ENCODE results near the gene CLCA4.
"Not testable (repeated sequence)": the region's sequence is repeated elsewhere in the genome, so short reads cannot be mapped to it uniquely, and the experiment has no call there.

Gene CLCA4

DNA sequence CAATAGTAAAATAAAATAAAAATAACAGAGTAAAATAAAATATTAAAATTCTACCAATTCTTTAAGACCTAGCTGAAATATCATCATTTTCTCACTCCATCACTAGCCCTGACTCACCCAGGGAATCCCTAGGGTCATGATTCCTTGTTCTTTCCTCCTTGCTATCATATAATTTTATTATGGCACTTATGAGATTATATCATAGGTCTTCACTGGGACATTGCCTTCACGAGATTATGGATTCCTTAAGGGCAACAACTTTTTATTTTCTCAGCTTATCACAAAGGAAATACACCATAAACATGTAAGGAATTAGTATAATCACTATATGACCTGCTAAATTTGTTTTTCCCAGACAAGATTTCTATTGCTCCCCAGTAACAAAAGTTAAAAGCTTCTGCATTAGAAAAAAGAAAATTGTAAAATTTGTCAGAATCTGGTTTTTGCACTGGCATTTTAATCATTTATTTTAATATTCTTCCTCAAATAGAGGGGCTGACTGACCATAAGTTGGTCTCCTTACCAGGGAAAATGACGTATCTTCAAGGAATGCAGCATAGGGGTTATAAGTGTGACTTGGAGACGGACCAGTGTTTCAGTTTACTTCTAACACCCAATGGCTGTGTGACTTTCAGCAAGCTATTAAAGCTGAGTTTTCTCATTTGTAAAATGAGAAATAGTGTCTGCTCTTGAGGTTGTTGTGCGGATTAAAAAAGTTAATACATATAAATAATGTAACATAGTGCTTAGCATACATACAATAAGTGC lies 8.8 kb upstream of the CLCA4 start:
- DNase-seq: no peak

DNA sequence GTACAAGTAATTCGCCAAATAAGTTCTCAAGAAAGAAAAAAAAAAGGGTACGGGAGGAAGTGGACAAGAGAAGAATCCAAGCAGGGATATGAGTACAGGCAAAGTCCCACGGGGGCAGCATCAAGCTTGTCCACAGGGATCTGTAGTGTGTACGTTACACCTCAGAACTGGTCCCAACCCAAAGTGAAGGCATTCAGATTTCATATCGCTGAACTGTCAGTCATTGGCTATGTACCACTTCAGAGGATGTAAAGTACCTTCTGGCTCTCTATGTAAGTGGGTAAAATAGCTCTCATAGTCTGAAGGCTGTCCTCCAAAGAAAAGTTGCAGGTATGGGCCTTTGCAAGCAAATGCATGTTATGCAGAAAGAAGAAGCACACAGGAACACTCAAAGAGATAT lies 8.1 kb upstream of the CLCA4 start:
- DNase-seq: no peak

DNA sequence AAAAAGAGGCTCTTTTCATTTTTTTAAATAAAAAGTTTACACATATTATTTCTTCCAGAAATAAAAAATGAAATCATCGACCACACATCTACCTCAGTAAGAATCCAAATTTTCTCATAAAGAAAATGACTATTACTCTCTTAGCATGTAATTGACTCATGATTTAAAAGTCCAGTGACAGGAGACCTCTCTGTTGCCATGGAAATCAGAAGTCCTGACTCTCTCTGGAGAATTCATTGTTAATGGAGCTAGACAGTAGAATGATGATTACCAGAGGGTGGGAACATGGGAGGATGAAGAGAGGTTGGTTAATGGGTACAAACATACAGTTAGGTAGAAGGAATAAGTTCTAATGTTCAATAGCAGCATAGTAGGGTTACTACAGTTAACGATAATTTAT lies 5.0 kb upstream of the CLCA4 start:
- no peak for DNase-seq

DNA sequence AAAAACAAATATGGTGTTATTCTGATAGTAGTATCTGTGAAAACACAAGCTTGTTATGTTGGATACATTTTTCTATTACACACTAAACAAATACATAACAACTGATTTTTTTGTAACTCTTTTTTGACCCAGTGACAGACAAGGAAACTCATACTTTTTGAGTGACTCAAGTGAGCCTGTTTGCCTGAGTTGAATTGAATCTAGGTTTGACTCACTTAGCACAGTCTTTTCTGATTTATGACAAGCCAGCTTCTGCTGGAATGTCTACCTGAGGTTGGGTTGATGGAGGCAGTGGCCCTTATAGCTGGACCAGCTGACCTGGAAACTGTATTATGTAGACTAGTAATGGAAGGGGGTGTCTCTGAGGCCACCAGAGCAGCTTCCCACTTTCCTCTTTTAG lies 4.2 kb upstream of the CLCA4 start:
- DNase-seq: no peak

DNA sequence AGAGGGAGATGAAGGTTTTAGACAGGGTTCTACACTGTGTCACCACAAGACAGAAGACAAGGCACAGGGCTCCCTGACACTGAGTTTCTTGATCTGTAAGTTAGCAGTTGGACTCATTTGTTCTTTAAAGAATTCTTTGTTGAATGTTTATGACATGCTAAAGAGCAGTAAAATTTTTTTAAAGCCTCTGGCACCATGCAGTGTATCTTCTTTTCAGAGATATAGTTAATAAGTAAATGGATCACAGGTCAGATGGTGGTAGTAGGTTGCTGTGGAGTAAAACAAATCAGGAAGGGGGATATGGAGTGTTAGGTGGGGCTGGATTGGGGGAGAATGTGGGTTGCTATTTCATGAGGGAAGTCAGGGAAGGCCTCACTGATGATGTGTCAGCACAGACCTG lies 2.0 kb downstream of the CLCA4 start:
- no peak for DNase-seq

DNA sequence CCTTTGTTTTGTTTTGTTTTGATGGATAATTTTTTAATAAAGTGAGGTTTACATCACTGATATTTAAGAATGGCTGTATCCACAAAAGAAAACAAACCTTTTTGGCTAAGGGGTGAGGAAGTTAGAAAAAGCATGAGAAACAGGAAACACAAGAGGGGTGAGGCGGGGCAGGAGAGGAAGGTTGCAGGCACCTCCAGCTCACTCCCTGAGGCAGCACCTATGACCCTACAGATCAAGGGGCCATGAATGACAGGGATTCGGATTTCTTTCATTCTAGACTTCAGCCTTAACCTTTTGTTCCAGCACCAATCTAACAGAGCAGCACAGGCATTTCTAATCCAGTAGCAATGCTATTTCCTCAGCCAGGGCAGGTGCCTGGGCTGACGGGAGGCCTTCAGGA lies 4.4 kb downstream of the CLCA4 start:
- no peak for DNase-seq

DNA sequence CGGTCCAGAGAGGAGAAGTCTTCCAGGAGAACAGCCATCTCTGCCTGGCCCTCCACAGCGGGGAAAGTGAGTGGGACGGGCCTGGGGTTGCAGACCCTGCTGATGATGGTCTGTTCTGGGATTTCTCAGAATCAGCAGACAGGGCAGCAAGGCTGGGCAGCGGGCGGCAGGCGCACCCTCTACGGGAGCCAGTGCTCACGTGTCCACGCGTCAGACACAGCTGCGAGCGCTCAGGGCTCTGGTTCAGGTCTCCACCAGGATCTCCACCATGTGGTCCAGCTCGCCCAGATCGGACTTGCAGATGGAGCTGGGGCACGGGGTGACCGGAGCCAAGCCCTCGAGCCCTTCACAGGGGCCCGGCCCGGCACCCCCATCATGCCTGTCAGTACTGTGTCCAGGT lies 5.5 kb downstream of the CLCA4 start:
- DNase-seq: no peak

DNA sequence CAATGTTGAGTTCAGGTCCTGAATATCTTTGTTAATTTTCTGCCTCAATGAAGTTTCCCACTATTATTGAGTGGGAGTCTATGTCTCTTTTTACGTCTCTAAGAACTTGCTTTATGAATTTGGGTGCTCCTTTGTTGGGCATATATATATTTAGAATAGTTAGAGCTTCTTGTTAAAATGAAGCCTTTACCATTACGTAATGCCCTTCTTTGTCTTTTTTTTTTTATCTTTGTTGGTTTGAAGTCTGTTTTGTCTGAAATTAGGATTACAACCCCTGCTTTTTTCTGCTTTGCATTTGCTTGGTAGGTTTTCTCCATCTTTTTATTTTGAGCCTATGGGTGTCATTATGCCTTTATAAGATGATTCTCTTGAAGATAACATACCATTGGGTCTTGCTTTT lies 10.9 kb downstream of the CLCA4 start:
- DNase-seq: no peak

DNA sequence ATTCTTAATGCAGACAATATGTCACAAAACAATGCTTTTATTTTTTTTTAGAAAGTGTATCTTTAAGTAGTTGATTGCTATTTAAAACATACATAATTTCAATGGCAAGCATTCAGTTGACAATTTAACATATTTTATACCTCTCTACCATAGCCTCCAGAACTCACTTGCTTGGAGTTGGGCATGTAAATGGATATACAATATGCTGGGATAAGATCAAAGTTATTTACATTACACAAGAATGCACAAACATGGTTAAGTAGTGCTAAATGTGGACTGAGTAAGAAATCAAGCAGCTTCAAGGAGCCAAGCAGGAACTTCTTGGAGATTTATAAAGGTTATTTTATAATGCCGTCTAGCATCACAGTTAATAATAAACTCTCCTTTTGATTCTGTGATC lies 17.0 kb downstream of the CLCA4 start:
- DNase-seq: no peak

DNA sequence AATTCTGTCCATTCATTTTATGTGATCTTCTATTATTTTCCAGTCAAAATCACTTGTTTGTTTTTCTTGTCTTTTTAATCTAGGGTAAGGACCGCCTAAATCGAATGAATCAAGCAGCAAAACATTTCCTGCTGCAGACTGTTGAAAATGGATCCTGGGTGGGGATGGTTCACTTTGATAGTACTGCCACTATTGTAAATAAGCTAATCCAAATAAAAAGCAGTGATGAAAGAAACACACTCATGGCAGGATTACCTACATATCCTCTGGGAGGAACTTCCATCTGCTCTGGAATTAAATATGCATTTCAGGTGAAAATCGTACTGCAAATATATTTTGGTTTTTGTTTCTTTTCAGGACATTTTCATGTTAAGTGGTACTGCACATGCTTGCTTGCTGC lies 20.5 kb downstream of the CLCA4 start:
- no peak for DNase-seq

DNA sequence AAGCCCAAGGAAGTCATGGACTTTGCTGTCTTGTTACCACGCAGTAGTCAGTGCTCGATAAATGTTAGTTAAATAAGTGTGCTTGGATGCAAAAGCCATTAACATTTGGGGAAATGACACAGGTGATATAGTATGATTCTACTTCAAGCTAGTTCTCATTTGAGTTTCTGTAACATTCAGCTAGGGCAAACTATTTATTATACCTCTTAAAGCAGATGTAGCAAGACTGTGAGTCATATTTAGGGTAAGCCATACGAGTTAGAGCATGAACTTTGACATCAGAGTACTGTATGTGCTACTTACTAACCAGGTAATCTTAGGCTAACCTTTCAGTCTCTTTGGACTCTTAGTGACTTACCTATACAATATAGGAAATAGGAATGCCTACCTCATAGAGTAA lies 21.0 kb downstream of the CLCA4 start:
- no peak for DNase-seq

DNA sequence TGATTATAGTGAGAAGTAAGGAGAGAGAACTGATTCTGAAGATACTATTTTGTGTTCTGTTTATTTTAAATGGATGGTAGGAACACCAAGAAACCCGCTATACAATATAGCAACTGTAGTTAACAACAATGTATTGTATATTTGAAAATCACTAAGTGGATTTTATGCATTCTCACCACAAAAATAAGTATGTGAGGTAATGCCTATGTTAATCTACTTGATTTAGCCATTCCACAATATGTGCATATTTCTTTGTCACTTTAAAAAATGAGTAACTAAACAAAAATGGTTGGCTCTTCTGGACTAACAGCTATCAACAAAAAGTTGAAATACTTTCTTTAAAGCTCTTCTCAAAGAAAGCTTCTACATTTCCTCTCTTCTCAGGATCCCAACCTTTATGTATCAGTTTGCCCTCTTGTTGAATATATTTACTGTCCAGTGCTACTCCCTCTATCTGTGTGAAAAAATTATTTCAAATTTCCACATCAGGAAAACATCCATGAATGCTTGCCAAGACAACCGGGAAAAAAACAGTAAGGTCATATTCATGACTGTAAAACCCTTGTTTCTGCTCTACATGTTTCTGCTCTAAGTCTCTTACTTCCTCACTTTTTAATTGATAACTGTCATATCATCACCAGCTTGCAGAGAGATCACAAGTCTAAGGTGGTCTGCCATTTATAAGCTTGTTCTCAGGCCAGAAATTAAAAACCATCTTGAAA lies 27.0 kb downstream of the CLCA4 start:
- DNase-seq: no peak

DNA sequence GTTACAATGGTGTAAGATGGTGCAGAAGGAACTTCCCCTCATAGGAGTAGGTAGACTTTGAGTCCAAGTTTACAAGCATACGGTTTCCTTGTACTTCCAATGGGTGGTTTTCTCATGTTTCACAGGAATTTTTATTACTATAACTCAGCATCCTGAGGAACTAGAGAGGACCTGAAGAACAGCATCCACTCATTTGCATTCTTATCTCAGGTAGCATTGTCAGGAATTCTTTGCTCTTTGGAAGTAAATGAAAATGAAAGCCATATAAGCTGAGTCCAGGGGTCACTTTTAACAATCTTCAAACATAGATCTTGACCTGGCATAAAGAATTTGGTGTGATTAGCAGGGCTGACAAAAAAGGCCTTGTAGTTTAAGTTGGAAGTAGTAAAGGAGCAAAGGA lies 34.4 kb downstream of the CLCA4 start:
- DNase-seq: no peak

DNA sequence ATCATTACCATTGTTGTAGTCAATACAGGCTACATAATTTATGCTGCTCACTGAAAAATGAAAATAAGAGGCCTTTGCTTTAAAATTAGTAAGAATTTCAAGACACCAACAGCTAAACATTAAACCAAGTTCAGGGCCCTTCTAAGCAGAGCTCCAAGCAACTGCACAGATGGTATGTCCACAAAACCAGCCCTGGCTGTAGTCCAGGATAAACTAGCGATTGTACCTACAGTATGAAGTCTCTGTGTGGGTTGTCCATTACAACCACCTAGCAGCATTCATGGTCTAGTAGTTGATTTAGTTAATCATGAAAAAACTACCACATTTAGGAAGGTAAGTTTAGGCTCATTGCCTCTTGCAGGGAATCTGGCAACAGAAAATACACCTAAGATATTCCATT lies 35.3 kb downstream of the CLCA4 start:
- DNase-seq: no peak

DNA sequence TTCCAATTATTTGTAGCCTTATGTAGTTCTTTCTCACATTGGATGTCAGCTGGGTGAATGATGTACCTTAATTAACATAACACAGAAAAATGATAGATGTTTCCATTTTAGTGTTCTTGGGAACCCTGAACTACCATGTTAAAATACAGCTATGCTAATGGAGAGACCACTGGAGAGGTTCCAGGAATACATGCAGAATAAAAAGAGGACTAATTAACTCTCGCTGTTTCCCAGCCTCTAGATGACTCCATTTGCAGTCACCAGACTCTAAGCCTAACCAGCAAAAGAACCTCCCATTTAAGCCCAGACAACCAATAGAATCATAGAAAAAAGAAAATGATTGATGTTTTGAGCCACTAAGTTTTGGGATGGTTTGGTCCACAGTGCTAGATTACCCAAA lies 36.2 kb downstream of the CLCA4 start:
- no peak for DNase-seq

DNA sequence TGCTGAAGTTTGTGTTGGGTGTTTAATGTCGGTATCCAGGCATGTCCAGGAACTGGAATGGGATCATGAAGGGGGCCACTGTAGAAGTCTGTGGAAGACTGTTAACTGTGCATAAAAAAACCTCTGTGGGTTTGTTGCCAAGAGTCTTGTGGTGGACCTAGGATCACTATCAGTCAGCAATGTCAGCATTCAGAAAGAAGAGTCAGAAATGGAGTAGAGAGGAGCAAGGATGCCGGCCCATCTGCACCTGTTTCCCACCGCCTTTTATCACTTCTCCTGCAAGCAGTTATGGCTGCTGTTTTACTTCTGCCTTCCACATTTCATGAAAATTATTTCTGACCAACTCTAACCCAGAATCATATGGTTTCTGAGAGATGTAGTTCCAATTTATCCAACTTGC lies 36.7 kb downstream of the CLCA4 start:
- DNase-seq: no peak

DNA sequence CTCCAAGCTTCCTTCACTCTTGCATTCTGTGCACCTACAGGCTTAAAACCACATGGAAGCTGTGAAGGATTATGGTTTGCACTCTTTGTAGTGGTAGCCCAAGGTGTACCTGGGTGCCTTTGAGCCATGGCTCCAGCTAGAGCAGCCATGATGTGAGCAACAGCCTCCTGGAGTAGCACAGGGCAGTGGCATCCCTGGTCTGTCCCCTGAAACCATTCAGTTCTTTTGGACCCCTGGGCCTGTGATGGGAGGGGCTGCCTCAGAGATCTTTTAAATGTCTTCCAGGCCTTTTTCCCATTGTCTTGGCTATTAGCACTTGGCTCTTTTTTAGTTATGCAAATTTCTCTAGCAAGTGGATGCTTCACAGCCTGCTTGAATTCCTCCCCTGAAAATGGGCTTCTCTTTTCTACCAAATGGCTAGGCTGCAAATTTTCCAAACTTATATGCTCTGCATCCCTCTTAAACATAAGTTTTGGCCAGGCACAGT lies 47.4 kb downstream of the CLCA4 start:
- no peak for DNase-seq

DNA sequence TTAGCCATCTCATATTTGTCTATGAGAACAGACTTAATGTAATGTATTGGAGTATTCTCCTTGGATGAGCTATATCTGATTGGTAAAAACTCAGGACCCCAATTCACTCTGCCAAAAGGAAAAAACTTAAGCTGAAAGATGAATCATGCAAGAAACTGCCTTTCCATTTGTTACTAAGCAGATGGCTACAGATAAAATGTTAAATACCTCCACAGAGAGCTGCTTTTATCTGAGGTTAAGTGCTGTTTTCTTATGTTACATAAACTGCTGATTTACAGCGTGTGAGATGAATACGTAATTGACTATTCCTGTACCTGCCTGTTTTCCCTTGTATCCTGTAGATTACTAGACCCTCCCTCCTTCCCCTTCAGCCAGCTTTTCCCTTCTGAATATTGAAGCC lies 49.3 kb downstream of the CLCA4 start:
- DNase-seq: no peak

DNA sequence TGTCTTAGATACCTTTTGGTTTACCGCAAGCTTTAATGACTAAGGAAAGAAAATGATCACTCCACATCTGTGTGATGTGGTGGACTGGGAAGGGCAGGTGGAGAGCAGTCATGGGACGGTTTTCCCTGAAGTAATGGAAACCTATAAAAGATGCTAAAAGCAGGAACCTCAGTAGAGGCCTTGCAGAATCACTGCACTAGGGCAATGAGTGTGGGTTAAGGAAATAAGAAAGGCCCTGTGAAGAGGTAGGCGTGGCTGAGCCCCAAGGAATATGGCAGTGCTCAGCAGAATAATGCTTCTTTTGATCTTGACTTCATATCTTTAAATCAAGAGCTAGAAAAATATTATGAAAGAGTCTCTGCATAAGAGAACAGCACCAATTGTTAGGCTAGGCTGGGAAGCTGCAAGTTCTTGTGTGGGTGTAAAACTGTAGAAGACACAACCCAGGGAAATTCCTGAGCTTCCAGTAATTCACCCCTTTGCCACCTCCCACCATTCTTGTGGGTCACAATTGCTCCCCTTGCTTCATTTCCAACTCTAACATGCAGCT lies 49.9 kb downstream of the CLCA4 start:
- no peak for DNase-seq

DNA sequence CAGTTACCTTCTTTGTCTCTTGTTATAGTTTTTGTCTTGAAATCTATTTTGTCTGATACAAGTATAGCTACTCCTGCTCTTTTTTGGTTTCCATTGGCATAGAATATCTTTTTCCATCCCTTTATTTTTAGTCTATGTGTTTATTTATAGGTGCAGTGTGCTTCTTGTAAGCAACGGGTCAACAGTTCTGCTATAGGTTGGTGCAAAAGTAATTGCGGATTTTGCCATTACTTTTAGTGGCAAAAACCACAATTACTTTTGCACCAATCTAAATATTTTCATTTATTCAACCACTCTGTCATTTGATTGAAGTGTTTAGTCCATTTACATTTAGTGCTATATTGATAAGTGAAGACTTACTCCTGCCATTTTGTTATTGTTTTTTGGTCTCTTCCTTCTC lies 59.2 kb downstream of the CLCA4 start:
- DNase-seq: not testable (repeated sequence)

DNA sequence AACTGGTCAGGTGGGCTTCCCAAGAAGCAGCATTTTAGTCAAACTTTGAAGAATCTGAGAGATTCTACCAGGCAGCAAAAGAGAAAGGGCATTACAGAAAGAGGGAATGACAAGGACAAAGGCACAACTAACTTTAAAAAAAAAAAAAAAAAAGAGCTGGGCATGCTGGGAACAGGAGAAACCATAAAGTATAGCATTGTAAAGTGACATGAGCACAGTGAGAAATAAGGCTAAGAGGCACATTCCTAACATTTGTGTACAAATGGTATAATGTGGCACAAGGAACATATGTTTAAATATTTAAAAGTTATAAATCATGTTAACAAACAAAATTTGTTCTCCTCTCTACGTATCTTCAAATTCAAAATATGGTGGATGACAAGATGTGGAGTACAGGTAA lies 69.6 kb downstream of the CLCA4 start:
- DNase-seq: no peak

DNA sequence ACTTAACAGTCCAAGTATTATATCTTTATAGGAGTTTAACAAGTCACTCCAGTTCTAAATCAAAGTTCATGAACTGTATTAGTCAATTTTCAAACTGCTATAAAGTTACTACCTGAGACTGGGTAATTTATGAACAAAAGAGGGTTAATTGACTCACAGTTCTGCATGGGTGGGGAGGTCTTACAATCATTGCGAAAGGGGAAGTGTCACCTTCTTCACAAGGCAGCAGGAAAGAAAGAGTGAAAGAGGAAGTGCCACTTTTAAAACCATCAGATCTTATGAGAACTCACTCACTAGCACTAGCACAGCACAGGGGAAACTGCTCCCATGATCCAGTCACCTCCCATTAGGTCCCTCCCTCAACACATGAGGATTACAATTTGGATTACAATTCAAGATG lies 70.0 kb downstream of the CLCA4 start:
- no peak for DNase-seq

DNA sequence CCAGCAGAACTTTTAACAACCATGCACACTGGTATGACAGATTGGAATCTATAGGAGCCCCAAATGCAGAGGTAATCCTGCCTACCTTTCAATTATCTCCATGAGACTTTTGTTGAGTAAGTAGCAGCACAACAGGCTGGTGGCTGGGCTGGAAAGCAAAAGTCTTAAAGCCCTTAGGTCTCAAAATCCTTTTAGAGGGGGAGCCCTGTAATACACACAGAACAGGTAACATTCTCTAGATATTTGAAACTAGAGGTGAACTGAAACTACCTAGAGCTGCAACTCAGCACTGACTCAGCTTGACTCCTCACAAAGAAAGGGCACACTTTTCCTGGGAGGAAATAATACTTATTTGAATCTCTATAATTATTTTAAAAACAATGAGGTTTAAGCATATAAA lies 71.5 kb downstream of the CLCA4 start:
- DNase-seq: no peak

DNA sequence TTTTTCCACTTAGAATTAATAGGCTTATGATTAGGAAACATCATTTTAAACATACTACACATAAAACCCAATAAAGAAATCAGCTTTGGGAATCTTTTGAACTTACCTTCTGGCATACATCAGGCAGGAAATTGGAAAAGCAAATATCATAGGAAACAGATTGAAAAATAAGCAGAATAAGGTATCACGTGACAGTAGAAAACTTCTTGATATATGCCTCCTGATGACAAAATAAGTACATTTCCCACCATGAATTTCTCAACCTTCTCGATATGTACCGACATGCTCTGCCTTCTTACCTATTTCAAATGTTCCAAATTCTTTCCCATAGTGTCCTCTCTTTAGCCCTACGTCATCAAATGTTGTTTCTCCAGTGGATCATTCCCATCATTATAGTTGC lies 72.4 kb downstream of the CLCA4 start:
- no peak for DNase-seq

DNA sequence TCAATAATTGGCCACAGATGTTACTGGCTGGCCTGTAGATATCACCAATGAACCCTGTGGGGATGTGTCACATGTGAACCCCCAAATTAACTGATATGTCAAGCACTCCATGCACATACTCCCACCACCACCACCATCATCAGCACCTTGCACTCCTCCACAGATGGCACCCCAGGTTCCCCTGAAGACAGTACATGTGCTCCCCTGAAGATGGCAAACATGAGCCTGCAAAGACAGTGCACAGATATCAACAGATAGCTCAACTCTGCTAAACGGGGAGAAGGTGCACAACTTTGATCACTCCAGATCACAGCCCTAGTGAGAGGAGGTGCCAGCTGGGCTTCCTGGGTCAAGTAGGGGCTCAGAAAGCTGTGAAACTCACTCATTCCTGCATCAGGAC lies 74.4 kb downstream of the CLCA4 start:
- DNase-seq: no peak

Measured in amniotic stem cell (primary cell).